Progenitor cell of endocrine pancreas (in vitro differentiated cells): ENCODE data around the gene INPP5J. TPM values are rescaled to one million over a fixed set of nuclear protein-coding genes. Genes with fewer than 3 reads are reported as not detected.
A peak's percentile ranks its signal among the peaks of the same experiment; 100 is the strongest.

Source experiments
- DNase-seq: peaks from one replicate; pipeline ENCODE4 v3.0.0; 2021; ENCODE audit warnings: low spot score; ENCODE audit not compliant: unreplicated experiment
- H3K27ac Mint-ChIP-seq: 2 replicates; pipeline ENCODE4 v1.8.0; 2021; ENCODE audit warnings: mild to moderate bottlenecking, moderate library complexity, mixed read lengths
- H3K27me3 Mint-ChIP-seq: 2 replicates; pipeline ENCODE4 v1.8.0; 2021; ENCODE audit warnings: mixed read lengths
- H3K36me3 Mint-ChIP-seq: 2 replicates; pipeline ENCODE4 v1.8.0; 2022; ENCODE audit warnings: mixed read lengths; ENCODE audit not compliant: insufficient read depth
- H3K4me1 Mint-ChIP-seq: 2 replicates; pipeline ENCODE4 v1.8.0; 2021; ENCODE audit warnings: low read depth, mixed read lengths
- H3K4me3 Mint-ChIP-seq: 2 replicates; pipeline ENCODE4 v1.8.0; 2021; ENCODE audit warnings: low read depth, mild to moderate bottlenecking, moderate library complexity, mixed read lengths
- H3K9me3 Mint-ChIP-seq: 2 replicates; pipeline ENCODE4 v1.8.0; 2021; ENCODE audit warnings: low read depth, mixed read lengths
- CTCF ChIP-seq: fragments of 200-600 bp; sonication (generic); IDR thresholded peaks from one replicate; pipeline ENCODE4 v1.5.0; 2021; ENCODE audit warnings: antibody characterized with exemption, mild to moderate bottlenecking; ENCODE audit not compliant: unreplicated experiment
- total RNA-seq: library from RNA; stranded (reverse); gene quantifications from 2 replicates; pipeline ENCODE4 v1.2.1, GENCODE V29; 2021

INPP5J gene
- total RNA-seq, 1 donor from 2014 or later: 17.9 TPM

DNA sequence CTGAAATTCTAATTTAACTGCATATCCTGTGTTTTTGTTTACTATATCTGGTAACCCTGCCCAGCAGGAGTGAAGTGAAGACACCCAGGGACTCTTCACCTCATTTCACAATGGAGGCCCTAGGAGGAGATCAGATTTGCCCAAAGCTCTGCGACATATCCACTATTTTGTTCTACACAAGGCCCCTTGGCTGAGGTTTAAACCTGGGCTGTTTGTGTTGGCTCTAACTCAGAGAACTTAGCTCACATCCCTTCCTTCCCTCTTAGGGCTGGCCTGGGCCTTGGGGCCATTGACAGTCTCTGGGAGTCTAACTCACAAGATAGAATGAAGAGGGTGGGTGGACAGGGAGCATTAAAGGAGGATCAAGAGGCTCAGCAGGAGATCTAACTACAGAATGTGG, 25.7 kb downstream of the INPP5J start:
- H3K27ac Mint-ChIP-seq: no peak overlapping the region
- peaks cover 21% of the 10 kb centered on the region for H3K27me3 Mint-ChIP-seq
- DNase-seq: no peak
- H3K4me1 Mint-ChIP-seq: no peaks in the 10 kb centered on the region
- peaks cover 9% of the 10 kb centered on the region for H3K9me3 Mint-ChIP-seq
- TF ChIP-seq CTCF: no peak
- H3K36me3 Mint-ChIP-seq: no peaks in the 10 kb centered on the region
- no peak overlapping the region for H3K4me3 Mint-ChIP-seq

DNA sequence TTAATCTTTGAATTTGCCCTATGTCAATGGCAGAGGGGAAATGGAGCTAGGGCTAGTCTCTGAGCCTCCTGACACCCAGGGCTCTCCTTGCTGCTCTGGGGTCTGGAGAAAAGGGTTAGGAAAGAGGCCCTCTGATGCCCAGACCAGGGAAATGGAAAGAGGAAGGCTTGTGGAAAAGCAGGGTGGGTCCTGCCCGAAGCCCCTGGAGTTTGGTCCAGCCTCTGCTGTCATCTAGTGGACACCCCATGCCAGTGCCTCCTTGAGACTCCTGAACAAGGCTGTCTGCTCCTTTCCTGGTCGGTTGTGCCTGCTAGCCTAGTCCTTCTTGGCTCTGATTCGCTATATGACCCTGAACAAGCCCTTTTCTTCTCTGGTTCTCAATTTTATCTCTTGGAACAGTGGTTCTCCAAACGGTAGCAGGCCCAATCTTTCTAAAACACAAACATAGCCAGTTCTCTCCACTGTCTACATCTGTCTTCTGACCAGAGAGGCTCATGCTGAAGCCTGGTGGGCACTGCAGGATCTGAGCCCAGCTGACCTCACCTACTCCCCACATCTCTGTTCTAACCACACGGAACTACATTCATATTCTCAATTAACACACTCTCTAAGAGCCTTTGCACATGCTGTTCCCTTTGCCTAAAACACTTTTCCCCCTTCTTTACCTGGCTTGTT, 26.3 kb downstream of the INPP5J start:
- Mint-ChIP-seq H3K36me3 (no peaks in the 10 kb centered on the region), H3K27ac (no peak overlapping the region), H3K4me3 (no peak overlapping the region), H3K9me3 (peaks cover 9% of the 10 kb centered on the region), H3K27me3 (peaks cover 19% of the 10 kb centered on the region), H3K4me1 (no peaks in the 10 kb centered on the region)
- DNase-seq: peak; percentile 48
- TF ChIP-seq CTCF: peak; percentile 79

DNA sequence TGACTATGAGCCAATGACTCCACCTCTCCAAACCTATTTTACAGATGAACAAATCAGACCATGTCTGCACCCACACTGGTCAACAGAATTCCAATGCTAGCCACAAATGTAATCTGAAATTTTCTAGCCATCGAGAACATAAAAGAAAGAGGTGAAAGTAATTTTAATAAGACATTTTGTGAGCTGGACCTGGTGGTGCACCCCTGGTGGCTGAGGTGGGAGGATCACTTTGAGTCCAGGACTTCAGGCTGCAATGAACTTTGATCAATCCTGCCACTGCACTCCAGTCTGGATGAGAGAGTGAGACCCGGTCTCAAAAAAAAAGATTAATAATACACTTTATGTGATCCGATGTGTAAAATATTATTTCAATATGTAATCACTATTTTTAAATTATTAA, 27.8 kb downstream of the INPP5J start:
- Mint-ChIP-seq H3K27me3 (peaks cover 15% of the 10 kb centered on the region), H3K9me3 (peaks cover 9% of the 10 kb centered on the region), H3K4me1 (no peaks in the 10 kb centered on the region), H3K36me3 (no peaks in the 10 kb centered on the region), H3K27ac (no peak overlapping the region), H3K4me3 (no peak overlapping the region)
- peak; percentile 61 for TF ChIP-seq CTCF
- no peak for DNase-seq

DNA sequence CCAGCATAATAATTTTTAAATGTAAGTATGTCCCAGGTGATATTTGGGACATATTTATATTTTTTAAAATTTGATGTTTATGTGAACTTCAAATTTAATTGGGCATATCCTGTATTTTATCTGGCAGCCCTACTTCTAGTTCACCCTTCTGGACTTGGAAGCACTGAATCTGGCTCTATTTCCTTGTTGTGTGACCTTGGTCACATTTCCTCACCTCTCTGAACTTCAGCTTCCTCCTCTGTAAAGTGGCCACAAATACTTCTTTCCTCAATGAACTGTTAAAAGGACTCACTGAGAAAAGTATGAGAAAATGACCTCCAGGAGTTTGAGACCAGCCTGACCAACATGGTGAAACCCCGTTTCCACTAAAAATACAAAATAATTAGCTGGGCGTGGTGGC, 29.1 kb downstream of the INPP5J start:
- H3K27ac Mint-ChIP-seq: no peak overlapping the region
- no peak for DNase-seq
- H3K4me3 Mint-ChIP-seq: no peak overlapping the region
- H3K27me3 Mint-ChIP-seq: peaks cover 24% of the 10 kb centered on the region
- no peaks in the 10 kb centered on the region for H3K36me3 Mint-ChIP-seq
- TF ChIP-seq CTCF: no peak
- H3K9me3 Mint-ChIP-seq: peaks cover 6% of the 10 kb centered on the region
- no peaks in the 10 kb centered on the region for H3K4me1 Mint-ChIP-seq

DNA sequence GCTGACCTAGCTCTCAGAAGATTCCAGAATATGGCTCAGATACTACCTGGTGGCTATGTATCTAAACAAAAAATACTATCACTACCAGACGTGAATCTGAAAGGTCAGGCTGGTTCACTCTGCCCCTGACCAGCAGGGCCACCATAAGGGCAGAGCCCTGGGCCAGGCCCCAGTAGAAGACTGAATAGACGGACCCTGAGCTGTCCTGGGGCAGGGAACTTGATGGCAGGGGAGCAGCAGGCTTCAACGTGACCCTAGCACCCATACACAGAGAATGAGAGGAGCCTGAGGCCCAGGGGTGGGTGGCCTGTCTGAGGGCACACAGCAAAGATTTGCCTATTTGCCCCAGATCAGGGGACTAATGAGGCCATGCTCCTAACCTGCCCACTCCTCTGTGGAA, 30.6 kb downstream of the INPP5J start:
- H3K27me3 Mint-ChIP-seq: peaks cover 34% of the 10 kb centered on the region

More for the DNA sequence above, 30.6 kb downstream of the INPP5J start:
- Mint-ChIP-seq H3K4me1 (no peaks in the 10 kb centered on the region), H3K4me3 (no peak overlapping the region), H3K27ac (no peak overlapping the region), H3K36me3 (no peaks in the 10 kb centered on the region), H3K9me3 (no peaks in the 10 kb centered on the region)
- DNase-seq: no peak
- no peak for TF ChIP-seq CTCF
